HepG2 (cell line): ENCODE measurements around the gene RPL35. TPM values are rescaled to one million over a fixed set of nuclear protein-coding genes. Genes with fewer than 3 reads are reported as not detected.

Experiments used
- ATF3 ChIP-seq: sonication (generic); formaldehyde crosslinking; IDR thresholded peaks from 2 replicates; pipeline ENCODE4 v1.4.0; 2020; ENCODE audit warnings: missing genetic modification reagents
- EED ChIP-seq: sonication (generic); formaldehyde crosslinking; IDR thresholded peaks from 2 replicates; pipeline ENCODE4 v1.5.0; 2020; ENCODE audit warnings: mild to moderate bottlenecking, missing genetic modification reagents
- EZH2 ChIP-seq: conservative IDR thresholded peaks from 2 replicates; pipeline ENCODE4 v1.6.1; 2012; ENCODE audit warnings: mild to moderate bottlenecking, low read depth, low read length, moderate library complexity
- HMG20B ChIP-seq: conservative IDR thresholded peaks from 2 replicates; pipeline ENCODE4 v1.6.1; 2016; ENCODE audit warnings: missing genetic modification reagents, missing compliant biosample characterization
- HMGA1 ChIP-seq: sonication (generic); formaldehyde crosslinking; conservative IDR thresholded peaks from 2 replicates; pipeline ENCODE4 v1.4.0; 2020; ENCODE audit warnings: missing genetic modification reagents
- KDM4B ChIP-seq: sonication (generic); formaldehyde crosslinking; IDR thresholded peaks from 2 replicates; pipeline ENCODE4 v1.4.0; 2020; ENCODE audit warnings: missing genetic modification reagents
- MBNL3 ChIP-seq: fragments of 250-450 bp; sonication (Bioruptor Pico); conservative IDR thresholded peaks from 2 replicates; pipeline ENCODE4 v1.8.0; 2022; ENCODE audit warnings: mild to moderate bottlenecking, inconsistent platforms
- NFKB2 ChIP-seq: sonication (generic); formaldehyde crosslinking; IDR thresholded peaks from 2 replicates; pipeline ENCODE4 v1.4.0; 2020; ENCODE audit warnings: missing genetic modification reagents, borderline replicate concordance
- TOE1 ChIP-seq: sonication (generic); formaldehyde crosslinking; IDR thresholded peaks from 2 replicates; pipeline ENCODE4 v1.4.0; 2020; ENCODE audit warnings: mild to moderate bottlenecking, missing genetic modification reagents
- ZFP41 ChIP-seq: sonication (generic); formaldehyde crosslinking; IDR thresholded peaks from 2 replicates; pipeline ENCODE4 v1.4.0; 2020; ENCODE audit warnings: mild to moderate bottlenecking, missing genetic modification reagents, borderline replicate concordance
- ZNF263 ChIP-seq: sonication (generic); formaldehyde crosslinking; IDR thresholded peaks from 2 replicates; pipeline ENCODE4 v1.4.0; 2020; ENCODE audit warnings: missing genetic modification reagents
- ZNF580 ChIP-seq: IDR thresholded peaks from 2 replicates; pipeline ENCODE4 v1.6.1; 2016; ENCODE audit warnings: low read depth, borderline replicate concordance
- ZNF687 ChIP-seq: sonication (generic); formaldehyde crosslinking; IDR thresholded peaks from 2 replicates; pipeline ENCODE4 v1.5.1; 2020; ENCODE audit warnings: mild to moderate bottlenecking, missing genetic modification reagents, moderate library complexity
- ZNF737 ChIP-seq: sonication (generic); formaldehyde crosslinking; IDR thresholded peaks from 2 replicates; pipeline ENCODE4 v1.5.0; 2020; ENCODE audit warnings: missing genetic modification reagents, mild to moderate bottlenecking, borderline replicate concordance
- ZNF879 ChIP-seq: sonication (generic); formaldehyde crosslinking; IDR thresholded peaks from 2 replicates; pipeline ENCODE4 v1.8.1; 2023; ENCODE audit warnings: missing genetic modification reagents
- polyA plus RNA-seq, 8 experiments: library from polyadenylated mRNA; depleted of rRNA in 3 of 8; stranded (reverse) in 7 of 8; unstranded in 1 of 8; fragments of >200 nt; fragmentation: Illumina TruSeq in 4 of 8; extraction: Trizol in 4 of 8; gene quantifications; 2 replicates each; pipeline versions ENCODE4 v1.2.1 to v1.2.3, GENCODE V29; 2011 to 2016; ENCODE audit warnings: low read depth in 4 of 8, missing spikeins in 1 of 8, mixed read lengths in 1 of 8; ENCODE audit not compliant: insufficient read depth in 1 of 8
- total RNA-seq, 5 experiments: library from RNA; depleted of rRNA; stranded (reverse); fragments of >200 nt; fragmentation: Illumina TruSeq; extraction: Trizol; gene quantifications; 2 replicates each; pipeline ENCODE4 v1.2.3, GENCODE V29; 2016; ENCODE audit warnings: low read depth in 1 of 5
- TF ChIP-seq, protein P1 (sequence below): sonication (generic); formaldehyde crosslinking; IDR thresholded peaks from 2 replicates; pipeline ENCODE4 v1.5.0; 2020; ENCODE audit warnings: missing genetic modification reagents
- TF ChIP-seq, protein P2 (sequence below): sonication (generic); formaldehyde crosslinking; IDR thresholded peaks from 2 replicates; pipeline ENCODE4 v1.5.0; 2020; ENCODE audit warnings: mild to moderate bottlenecking, missing genetic modification reagents
- TF ChIP-seq, protein P3 (sequence below): sonication (generic); formaldehyde crosslinking; IDR thresholded peaks from 2 replicates; pipeline ENCODE4 v1.8.1; 2022; ENCODE audit warnings: mild to moderate bottlenecking, missing genetic modification reagents

Gene RPL35
- total and polyA plus RNA-seq, 2 of the 13 experiments (the other 11 are each of a cell fraction or from before 2014, with no cell fraction given): 2,153 to 2,935 TPM

DNA sequence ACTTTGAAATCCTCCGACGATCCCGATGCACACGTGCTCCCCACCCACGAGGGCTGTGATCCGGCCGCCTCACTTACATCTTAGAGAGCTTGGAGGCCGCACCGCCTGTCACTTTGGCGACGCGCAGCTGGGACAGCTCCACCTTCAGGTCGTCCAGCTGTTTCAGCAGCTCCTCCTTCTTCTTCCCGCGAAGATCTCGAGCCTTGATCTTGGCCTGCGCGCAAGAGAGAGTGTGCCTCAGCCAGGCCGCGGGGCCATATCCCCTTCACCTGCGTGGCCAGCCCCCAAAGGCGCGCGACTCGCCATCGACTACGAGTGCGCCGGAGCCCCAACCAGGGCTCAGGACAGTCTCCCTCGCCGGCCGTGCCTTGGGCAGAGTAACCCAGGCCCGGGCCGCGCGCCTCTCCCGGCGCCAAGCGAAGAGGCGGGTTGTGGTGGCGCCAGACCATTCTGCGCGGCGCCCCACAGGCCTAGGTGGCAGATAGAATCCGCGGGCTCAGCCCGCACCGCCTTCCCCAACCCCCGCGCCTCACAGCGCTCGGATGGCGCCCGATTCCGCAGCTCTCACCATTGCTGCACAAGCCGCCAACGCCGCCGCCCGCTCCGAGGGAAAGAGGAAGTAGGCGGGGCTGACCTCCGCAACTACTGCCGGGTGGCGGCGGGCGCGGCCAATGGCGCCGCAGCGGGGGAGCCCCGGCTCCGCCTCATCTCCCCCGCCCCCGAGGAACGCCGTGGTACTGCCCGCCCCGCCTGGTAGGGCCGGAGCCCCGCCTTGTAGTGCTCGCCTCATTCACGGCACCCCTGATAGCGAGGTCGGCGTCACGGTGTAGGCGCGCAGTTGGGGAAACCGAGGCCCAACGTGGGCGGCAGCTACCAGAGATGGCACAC lies at the start of gene RPL35, which contains the start of gene ARPC5L (continued):
- TF ChIP-seq ZNF687 (CRISPR knock-in tag): peak; percentile 93
- TF ChIP-seq, protein P1, sequence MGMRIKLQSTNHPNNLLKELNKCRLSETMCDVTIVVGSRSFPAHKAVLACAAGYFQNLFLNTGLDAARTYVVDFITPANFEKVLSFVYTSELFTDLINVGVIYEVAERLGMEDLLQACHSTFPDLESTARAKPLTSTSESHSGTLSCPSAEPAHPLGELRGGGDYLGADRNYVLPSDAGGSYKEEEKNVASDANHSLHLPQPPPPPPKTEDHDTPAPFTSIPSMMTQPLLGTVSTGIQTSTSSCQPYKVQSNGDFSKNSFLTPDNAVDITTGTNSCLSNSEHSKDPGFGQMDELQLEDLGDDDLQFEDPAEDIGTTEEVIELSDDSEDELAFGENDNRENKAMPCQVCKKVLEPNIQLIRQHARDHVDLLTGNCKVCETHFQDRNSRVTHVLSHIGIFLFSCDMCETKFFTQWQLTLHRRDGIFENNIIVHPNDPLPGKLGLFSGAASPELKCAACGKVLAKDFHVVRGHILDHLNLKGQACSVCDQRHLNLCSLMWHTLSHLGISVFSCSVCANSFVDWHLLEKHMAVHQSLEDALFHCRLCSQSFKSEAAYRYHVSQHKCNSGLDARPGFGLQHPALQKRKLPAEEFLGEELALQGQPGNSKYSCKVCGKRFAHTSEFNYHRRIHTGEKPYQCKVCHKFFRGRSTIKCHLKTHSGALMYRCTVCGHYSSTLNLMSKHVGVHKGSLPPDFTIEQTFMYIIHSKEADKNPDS (CRISPR knock-in tag): no peak
- TF ChIP-seq ZNF263 (CRISPR knock-in tag): peak; percentile 82
- no peak for TF ChIP-seq EZH2
- peak; percentile 65; the same call in 1 of the 2 replicates for TF ChIP-seq KDM4B
- no peak for TF ChIP-seq ATF3 (CRISPR knock-in tag)
- TF ChIP-seq EED: peak; percentile 82
- TF ChIP-seq MBNL3: no peak
- TF ChIP-seq, protein P2, sequence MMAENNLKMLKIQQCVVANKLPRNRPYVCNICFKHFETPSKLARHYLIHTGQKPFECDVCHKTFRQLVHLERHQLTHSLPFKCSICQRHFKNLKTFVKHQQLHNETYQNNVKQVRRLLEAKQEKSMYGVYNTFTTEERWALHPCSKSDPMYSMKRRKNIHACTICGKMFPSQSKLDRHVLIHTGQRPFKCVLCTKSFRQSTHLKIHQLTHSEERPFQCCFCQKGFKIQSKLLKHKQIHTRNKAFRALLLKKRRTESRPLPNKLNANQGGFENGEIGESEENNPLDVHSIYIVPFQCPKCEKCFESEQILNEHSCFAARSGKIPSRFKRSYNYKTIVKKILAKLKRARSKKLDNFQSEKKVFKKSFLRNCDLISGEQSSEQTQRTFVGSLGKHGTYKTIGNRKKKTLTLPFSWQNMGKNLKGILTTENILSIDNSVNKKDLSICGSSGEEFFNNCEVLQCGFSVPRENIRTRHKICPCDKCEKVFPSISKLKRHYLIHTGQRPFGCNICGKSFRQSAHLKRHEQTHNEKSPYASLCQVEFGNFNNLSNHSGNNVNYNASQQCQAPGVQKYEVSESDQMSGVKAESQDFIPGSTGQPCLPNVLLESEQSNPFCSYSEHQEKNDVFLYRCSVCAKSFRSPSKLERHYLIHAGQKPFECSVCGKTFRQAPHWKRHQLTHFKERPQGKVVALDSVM (CRISPR knock-in tag): no peak
- TF ChIP-seq ZNF580 (CRISPR knock-in tag): peak; percentile 23; the same call in 1 of the 2 replicates
- no peak; the same call in 1 of the 2 replicates for TF ChIP-seq ZFP41 (CRISPR knock-in tag)
- TF ChIP-seq, protein P3, sequence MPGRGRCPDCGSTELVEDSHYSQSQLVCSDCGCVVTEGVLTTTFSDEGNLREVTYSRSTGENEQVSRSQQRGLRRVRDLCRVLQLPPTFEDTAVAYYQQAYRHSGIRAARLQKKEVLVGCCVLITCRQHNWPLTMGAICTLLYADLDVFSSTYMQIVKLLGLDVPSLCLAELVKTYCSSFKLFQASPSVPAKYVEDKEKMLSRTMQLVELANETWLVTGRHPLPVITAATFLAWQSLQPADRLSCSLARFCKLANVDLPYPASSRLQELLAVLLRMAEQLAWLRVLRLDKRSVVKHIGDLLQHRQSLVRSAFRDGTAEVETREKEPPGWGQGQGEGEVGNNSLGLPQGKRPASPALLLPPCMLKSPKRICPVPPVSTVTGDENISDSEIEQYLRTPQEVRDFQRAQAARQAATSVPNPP: peak; percentile 85; the same call in 1 of the 2 replicates
- TF ChIP-seq HMG20B: no peak
- no peak; the same call in 1 of the 2 replicates for TF ChIP-seq TOE1 (CRISPR knock-in tag)
- no peak for TF ChIP-seq HMGA1
- no peak for TF ChIP-seq ZNF879
- TF ChIP-seq ZNF737 (CRISPR knock-in tag): peak; percentile 75; the same call in 1 of the 2 replicates
- TF ChIP-seq NFKB2: peak; percentile 79; the same call in 1 of the 2 replicates
